Right ventricle myocardium inferior (tissue), 1 donor: Measurements from ENCODE around the gene KRT32. TPM values are rescaled to one million over a fixed set of nuclear protein-coding genes. Genes with fewer than 3 reads are reported as not detected.

Experiments
- ATAC-seq: fragments of 200-7000 bp; cut with Tn5 transposase; one replicate; pipeline ENCODE4 v1.9.1; 2020; ENCODE audit warnings: mild to moderate bottlenecking, moderate library complexity
- DNase-seq: peaks from one replicate; pipeline ENCODE4 v3.0.0; 2021; ENCODE audit errors: missing footprints
- intact Hi-C: fragments of 100-400 bp; cut with DNase I; formaldehyde crosslinking; loops from one replicate; pipeline ENCODE4 v1.11.0; 2022
- total RNA-seq: library from RNA; stranded (reverse); fragmentation: NEBNext Ultra II Directional; extraction: Animal tissue kit (Norgen Biotek cat#: 25700); gene quantifications from one replicate; pipeline ENCODE4 v1.2.1, GENCODE V29; 2021
- donor health status: DM: no; HTN: yes; CAD: no; lungs with severe emphysema.

The KRT32 gene
- total RNA-seq, 1 donor from 2014 or later = not detected

DNA sequence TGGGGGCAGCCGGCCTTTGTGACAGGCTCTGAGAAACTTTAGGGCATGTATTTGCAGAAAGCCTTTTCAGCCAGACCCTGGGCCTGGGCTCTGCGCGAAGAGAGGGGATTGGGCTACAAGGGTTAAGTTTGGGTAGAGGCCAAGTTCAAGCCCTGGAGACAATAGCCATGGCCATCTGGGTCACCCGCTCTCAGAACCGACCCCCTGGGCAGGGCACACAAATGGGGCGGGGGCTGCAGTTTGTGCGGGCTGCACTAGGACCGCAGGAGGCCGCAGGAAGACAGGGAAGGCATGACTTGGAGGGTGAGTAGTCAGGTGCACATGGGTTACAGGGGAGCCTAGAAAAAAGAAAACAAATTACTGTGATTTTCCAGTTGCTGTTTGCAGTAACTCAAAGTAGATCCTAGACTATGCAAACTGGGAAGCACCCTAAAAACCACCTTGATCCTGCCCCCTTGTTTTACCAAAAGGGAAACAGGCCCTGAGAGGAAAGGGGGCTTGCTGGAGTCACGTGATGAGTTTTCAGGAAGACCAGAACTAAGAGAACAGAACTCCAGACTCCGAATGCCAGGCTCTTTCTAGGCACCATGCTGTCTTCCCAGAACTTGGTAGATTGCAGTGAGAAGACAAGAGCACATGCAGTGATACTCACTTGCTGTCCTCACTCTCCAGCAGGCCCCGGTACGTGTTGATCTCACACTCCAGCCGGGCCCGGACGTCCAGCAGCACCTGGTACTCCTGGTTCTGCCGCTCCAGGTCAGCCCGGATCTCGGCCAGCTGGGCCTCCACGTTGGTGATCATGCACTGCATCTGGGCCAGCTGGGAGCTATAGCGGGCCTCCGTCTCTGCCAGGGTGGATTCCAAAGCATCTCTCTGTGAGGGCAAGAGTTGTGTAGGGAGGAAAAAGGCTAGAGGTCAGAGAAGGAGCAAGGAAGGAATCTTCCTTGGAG lies 10.0 kb upstream of the KRT32 start:
- ATAC-seq (no peak), DNase-seq (no peak)
- intact Hi-C loops = no loop called here

DNA sequence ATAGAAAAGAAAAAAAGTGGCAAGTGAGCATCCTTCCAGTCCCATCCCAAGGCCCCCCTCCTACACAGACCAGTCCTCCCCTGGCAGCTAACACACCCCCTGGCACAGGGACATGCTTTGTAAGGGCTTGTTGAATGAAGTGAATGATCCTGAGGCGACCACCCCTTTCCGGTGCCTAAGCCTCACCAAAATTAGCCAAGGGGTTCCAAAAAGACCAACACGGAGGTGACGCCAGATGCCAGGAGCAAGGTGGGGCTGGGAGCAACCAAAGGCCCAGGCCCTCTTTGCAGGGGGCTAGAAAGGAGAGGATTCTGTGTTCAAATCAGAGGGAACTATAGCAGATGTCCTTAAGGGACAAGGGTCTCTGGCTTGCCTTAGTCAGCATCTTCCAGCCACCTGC lies 8.2 kb upstream of the KRT32 start:
- no peak for ATAC-seq
- DNase-seq = no peak
- intact Hi-C loops = no loop called here

DNA sequence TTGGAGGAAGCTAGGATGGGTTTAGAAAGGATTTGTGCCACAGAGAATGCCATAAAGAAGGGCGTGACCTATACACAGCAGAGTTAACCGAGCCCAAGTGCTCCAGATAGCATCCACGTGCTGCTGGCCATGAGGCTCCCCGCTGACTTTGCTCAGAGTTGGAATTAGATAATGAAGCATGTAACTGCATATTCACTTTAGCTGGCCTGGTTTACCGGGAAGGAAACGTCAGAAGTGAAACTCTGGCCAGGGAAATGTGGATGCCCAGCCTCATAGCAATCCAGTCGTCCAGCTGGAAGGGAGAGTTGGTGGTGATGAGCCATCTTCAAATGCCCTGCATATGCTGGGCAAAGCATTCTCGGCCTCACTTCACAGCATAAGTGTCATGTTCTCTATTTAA lies 7.7 kb upstream of the KRT32 start:
- no peak for DNase-seq
- intact Hi-C loops = no loop called here
- ATAC-seq = peak; percentile 80

DNA sequence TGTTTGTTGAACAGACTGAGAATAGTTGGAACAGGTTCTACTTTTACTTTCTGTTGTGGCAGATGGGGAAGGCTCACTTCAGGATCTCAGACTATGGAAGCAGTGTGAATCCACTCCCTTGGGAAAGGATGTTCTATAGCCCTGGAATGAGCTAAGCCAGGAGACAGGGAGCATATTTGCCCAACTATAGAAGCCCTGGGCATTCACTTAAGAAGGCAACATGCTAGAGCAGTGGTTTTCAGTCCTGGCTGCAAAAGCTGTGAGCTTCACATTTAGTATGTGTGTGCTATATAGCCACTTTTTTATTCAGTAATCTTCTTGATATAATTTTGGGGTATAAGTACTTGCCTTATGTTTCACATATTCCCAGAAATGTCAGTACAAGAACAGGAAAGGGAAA lies 1.2 kb upstream of the KRT32 start:
- DNase-seq (no peak), ATAC-seq (no peak)
- intact Hi-C loops = loop anchor here (10.0 kb wide), 1 partner anchor 164 kb away; the partner anchor contains the start of genes KRTAP16-1 and KRTAP29-1

DNA sequence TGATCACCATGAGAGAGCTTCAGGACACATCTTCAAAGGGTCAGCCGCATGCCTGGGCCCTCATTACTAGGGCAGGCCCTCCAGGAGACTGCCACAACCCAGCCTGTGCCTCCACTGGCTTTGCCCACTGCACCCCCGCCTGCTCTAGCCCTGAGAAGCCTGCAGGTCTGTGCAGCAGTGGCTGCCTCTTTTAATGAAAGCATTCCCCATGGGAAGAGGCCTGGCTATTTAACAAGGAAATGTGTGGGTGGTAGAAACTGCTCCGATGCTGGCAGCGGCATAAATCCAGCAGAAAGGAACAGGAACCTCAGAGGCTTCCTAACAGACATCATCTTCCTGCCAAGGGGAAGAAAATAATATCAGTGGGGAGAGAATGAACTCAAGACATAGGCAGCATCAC lies 375 bp upstream of the KRT32 start:
- no peak for DNase-seq
- no peak for ATAC-seq
- intact Hi-C loops = loop anchor here (10.0 kb wide), 1 partner anchor 163 kb away; the partner anchor contains the start of genes KRTAP16-1 and KRTAP29-1

DNA sequence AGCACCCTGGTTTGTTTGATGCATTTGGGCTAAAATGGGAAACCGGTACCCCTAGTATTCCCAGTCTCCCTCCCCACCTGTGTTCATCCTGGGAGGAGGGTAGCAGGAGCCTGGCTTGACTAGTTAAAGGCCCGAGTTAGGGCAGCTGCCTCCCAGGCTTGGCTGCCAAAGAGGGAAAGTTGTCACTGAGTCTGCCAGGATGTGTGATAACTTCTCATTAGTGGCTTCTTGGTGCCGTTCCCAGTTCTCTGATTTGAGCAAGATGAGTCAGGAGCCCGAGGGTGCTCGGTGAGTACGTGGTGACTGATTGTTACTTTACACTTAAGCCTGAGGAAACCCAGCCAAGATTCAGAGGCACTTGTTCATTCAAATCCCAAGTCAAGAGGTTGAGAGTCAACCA lies 2.5 kb downstream of the KRT32 start:
- intact Hi-C loops = loop anchor here (10.0 kb wide), 1 partner anchor 160 kb away; the partner anchor contains the start of genes KRTAP16-1 and KRTAP29-1
- ATAC-seq = peak; percentile 93
- no peak for DNase-seq

DNA sequence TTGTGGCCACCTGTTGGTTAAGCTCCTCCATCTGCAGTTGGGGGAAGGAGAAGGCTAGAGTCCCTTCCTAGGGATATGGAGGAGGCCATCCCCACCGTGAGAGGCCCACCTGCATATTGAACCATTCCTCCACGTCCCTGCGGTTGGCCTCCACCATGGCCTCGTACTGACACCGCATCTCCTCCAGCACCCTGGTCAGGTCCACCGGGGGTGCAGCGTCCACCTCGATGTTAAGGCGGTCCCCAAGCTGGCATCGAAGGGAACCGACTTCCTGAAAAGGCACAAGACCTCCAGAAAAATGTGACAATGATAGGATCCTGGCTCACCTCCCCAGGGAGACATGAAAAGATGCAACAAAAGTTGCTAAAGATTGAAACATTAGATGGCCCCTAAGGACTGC lies 3.0 kb downstream of the KRT32 start:
- DNase-seq (no peak), ATAC-seq (no peak)
- intact Hi-C loops = loop anchor here (10.0 kb wide), 1 partner anchor 159 kb away; the partner anchor contains the start of genes KRTAP16-1 and KRTAP29-1

DNA sequence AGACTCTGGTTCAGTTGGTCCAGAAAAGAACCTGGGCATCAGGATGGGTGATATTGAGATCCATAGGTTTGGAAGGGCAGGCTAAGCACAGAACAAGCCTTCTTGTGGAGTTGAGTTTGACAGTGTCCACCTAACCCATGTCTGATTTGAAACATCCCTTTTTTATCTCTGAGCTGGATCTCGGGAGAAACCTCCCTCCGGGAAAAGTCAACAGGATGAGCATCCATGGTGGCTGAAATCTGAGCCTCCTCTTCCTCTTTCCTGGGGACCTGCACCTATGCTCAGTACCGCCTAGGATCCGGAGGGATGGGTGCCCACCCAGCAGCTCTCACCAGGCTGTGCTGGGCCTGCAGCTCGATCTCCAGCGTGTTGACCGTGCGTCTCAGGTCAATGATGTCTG lies 3.4 kb downstream of the KRT32 start:
- ATAC-seq (no peak), DNase-seq (no peak)
- intact Hi-C loops = loop anchor here (10.0 kb wide), 1 partner anchor 159 kb away; the partner anchor contains the start of genes KRTAP16-1 and KRTAP29-1

DNA sequence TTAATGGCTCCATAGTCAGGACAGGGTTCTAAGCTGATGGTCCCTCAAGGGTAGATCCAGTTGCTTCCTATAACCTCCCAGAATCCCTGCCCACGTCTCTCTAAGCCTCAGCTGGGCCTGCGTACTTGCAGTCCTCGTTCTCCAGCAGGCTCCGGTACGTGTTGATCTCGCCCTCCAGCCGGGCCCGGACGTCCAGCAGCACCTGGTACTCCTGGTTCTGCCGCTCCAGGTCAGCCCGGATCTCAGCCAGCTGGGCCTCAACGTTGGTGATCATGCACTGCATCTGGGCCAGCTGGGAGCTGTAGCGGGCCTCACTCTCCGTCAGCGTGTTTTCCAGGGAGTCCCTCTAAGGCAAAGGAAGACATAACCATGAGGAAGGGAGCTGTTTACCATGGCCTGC lies 4.5 kb downstream of the KRT32 start:
- ATAC-seq = no peak
- DNase-seq = no peak
- intact Hi-C loops = loop anchor here (10.0 kb wide), 1 partner anchor 158 kb away; the partner anchor contains the start of genes KRTAP16-1 and KRTAP29-1

DNA sequence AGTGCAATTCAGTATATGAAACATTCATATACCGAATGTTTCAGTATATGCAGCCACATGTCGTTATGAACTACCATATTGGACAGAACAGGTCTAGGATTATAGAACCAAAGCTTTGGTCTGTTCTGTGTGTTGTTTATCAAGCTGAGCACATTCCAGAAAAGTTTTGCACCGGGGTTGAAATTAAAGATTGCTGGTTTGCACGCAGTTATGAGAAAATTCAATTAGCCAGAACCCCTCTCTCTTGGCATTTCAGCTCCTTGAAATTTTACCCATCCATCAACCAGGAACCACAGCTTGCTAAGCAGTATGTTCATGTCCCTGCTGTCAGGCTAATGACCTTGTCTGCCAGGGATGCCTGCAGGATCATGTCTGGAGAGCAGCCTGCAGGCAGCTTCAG lies 9.5 kb downstream of the KRT32 start:
- intact Hi-C loops = no loop called here
- ATAC-seq (no peak), DNase-seq (no peak)

DNA sequence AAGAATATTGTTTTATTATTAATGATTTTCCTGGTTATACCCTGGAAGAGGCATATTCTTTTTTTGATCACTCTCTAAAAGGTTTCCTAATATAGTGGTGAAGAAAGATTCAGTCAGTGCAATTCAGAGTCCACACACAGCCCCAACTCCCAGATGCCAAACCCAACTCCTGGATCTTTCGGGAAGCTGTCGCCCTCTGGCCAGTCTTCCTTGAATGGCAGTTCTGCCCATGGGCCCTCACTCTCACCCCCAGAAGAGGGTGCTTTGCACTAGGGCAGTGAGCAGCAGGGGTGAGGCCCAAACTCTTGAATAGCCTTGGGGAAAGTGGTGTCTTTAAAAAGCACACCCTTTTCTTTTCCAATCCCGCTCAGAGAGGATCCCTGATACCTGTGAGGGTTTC lies 11.0 kb downstream of the KRT32 start:
- intact Hi-C loops = no loop called here
- ATAC-seq (no peak), DNase-seq (no peak)

DNA sequence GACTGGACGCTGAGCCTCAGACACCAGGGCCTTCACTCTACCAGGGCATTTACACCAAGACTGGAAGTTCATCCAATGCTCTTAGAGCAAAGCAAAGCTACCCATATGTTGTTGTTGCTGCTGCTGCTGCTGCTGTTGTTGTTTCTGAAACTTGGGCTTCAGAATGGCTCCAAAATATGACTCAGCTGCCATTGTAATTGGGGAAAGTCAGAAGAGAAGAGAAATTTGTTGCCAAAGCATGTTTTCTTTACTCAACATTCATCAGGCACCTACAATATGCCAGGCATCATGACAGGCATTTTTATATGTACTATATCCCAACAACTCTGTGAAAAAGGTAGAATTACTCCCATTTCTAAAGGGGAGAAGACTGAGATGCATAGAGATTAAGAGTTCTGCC lies 11.9 kb downstream of the KRT32 start:
- intact Hi-C loops = no loop called here
- ATAC-seq (no peak), DNase-seq (no peak)

DNA sequence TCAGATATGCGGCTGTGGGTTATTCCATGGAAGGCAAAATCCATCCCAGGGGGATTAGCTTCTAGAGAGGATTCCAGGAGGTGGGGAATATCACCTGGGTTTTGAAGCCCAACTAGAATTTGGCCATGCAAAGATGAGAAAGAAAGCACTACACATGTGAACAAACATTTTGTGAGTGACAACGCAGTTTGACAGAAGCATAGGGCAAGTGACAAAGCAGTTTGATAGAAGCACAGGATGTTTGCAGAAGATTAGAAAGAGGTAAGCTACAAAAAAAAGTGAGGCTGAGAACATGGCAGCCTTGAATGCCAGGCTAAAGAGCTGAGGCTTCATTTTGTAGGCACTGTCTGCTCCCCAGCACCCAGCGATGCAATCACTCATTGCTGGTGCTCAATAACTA lies 14.1 kb downstream of the KRT32 start:
- intact Hi-C loops = no loop called here
- DNase-seq (no peak), ATAC-seq (no peak)

DNA sequence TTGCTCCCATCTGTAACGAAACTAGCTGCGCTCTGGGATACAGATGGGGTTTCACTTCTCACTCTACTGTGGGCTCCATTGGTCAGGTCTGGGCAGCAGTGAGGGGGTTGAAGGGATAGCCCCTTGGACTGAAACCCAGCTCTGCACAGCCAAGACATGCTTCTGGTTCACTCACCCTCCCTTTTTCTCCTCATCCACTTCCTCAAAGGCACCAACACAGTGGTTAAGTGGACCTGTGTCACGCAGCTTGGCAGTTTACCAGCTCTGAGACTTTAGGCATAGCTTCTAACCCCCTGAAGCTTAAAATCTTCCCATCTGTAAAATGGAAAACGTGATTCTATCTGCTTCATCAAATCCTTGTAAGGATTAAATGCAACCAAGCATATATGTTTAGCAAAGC lies 14.9 kb downstream of the KRT32 start:
- intact Hi-C loops = no loop called here
- DNase-seq = no peak
- no peak for ATAC-seq

DNA sequence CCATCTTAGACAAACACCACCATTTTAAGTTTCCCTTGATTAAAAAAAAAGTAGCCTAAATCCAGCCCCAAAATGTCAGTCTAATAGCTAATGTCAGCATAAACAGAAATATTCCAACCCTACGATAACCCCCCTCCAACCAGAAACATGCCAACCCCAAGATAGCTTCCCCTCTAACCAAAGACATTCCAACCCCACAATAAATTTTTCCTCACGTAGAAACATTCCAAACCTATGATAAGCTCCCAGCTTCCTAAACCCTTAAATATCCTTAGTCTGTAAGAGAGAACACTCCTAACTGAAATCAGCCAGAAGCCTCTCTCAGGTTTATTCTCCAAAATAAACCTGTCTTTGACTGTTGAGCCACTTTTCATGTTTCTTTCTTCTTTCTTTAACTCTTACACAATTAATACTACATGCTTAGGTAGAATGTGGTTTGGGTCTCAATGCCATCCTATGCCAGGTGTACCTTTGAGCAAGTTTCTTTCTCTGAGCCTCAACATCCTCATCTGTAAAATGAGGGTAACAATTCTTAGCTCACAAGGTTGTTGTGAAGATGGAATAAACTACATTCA lies 15.9 kb downstream of the KRT32 start:
- intact Hi-C loops = no loop called here
- ATAC-seq = no peak
- no peak for DNase-seq

DNA sequence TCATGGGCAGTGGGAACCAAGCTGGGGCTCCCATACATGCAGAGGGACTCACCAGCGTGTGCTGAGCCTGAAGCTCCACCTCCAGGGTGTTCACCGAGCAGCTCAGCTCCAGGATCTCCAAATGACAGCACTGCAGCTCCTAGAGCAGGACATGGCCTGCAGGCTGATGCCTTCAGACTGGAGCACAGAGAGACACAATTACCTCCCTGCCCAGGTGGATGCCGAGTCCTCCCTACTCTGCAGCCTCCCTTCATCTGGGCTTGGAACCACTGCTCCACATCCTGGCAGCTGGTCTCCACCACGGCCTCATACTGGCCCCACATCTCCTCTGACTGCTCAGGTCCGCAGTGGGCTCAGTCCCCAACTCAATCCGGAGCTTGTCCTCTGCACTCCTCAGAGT lies 18.2 kb downstream of the KRT32 start:
- intact Hi-C loops = no loop called here
- no peak for DNase-seq
- ATAC-seq = no peak

DNA sequence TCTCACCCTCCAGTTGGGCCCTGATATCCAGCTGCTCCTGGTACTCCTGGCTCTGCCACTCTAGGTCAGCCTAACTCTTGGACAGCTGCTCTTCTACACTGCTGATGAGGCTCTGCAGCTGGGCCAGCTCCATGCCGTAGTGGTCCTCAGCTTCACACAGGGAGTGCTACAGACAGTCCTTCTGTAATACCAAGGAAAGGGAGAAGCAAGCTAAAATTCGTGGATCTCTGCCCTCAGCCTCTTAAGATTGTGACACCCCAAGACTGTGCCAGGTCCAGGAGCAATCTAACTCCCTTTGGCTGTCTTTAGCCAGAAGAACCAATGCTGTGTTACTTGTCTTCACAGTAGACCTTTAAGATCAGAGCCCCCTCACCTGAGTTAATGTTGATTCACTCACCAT lies 18.7 kb downstream of the KRT32 start:
- intact Hi-C loops = no loop called here
- DNase-seq (no peak), ATAC-seq (no peak)

DNA sequence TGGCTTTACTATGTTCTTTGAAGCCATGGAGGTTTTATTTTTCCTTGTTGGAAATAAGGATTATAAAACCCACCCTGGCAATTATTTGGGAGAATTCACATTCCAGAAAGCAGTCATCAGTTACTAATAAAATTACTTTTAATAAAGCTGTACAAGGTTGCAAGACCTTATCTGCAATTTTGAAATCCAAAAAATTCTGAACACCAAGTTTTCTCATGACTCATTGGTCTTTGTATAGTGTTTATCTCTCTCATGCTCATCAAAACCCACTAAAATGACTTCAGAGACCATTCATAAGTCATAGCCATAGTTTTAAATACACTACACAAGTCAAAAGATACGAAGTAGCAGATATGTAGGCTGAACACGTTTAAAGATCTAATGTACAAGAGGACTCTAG lies 20.4 kb downstream of the KRT32 start:
- no peak for ATAC-seq
- intact Hi-C loops = no loop called here
- no peak for DNase-seq

DNA sequence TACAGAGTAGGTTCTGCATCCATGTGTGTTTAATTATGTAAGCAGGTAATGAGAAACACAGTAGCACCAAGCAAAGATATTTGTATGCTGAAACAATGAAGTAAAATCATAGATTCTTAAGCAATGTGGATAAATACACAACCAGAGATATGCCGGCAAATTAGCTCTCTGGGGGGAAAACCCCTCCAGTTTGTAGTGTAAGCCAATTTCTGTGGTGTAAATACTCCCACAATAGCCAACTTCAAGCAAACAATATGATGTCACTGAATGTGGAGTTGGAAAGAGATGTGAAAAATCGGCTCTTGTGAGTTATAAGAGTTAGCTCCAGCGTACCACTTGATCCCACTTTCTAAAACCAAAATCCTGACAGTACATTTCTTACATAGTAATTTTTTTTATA lies 22.5 kb downstream of the KRT32 start:
- ATAC-seq = no peak
- DNase-seq = no peak
- intact Hi-C loops = no loop called here

DNA sequence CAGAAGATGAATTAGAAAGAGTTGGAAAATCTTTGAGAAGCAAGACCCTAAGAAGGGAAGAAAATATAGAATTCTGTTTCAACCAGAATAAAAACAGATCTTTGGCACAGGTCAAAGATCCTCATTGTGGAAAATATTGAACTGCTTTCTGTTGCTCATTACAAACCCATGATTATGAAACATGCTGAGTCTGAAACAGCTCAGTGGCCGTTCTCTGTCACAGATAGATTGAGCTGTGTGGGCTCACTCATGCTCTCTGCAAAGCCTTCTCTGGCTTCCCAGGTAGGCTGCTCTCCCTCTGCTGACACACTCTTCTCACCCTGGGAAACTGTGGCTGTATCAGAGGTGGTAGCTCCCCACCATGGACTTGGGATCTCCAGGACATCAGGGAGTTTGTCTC lies 23.0 kb downstream of the KRT32 start:
- ATAC-seq = no peak
- DNase-seq = no peak
- intact Hi-C loops = no loop called here
